ENCODE data around the gene ITGB3BP. TPM values are rescaled to one million over a fixed set of nuclear protein-coding genes. Genes with fewer than 3 reads are reported as not detected.

ITGB3BP gene
- total and polyA plus RNA-seq, 2 of the 13 experiments (the other 11 are each of a cell fraction or from before 2014, with no cell fraction given) = 19.0 to 46.5 TPM

DNA sequence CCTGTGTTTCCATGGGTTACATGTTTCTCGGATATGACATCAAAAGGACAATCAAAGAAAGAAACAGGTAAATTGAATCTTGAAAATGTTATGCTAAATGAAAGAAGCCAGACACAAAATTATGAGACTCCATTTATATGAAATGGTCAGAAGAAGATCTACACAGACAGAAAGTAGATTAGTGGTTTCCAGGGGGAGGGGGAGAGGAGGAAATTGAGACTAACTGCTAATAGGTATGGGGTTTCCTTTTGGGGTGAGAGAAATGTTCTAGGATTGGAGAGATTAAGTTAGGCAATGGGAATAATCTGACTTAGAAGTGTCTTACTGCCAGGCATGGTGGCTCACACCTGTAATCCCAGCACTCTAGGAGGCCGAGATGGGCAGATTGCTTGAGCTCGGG is 21.8 kb downstream of the ITGB3BP start:
- no peak overlapping the region for H3K27ac ChIP-seq (ENCODE audit: extremely low read length, insufficient read depth, low read length)
- no peak for FAIRE-seq
- intact Hi-C loops (cut with micrococcal nuclease; ENCODE audit: unreplicated experiment) (no loop called here), in situ Hi-C loops (cut with HindIII; ENCODE audit: extremely low pct_ligation_motif_present, low pct_unique_long_range_greater_than_20kb) (no loop called here)
- no peak overlapping the region for H2AFZ ChIP-seq (ENCODE audit: low read length)
- H4K20me1 ChIP-seq (ENCODE audit: insufficient read depth, low read length) = no peaks in the 10 kb centered on the region
- no TSS peak for BruUV-seq (replicated peaks)
- POLR2A ChIA-PET = no interaction called here
- H3K36me3 ChIP-seq (replicated peaks in 1 of 2; ENCODE audit: control insufficient read depth in 1 of 2, insufficient read depth in 2 of 2, low read length in 2 of 2) = peaks cover 0 to under 1% of the 10 kb centered on the region in 2 experiments; a peak in 1 of 5 replicates
- no peak overlapping the region for H3K4me3 ChIP-seq (replicated peaks in 1 of 3; ENCODE audit: insufficient read depth in 1 of 3, low read depth in 2 of 3, low read length in 3 of 3)
- H3K9me3 ChIP-seq (ENCODE audit: low read length) = no peaks in the 10 kb centered on the region
- ATAC-seq = no peak
- CTCF ChIA-PET (ENCODE audit: low intra/inter-chr PET ratio, low total read pairs) = no interaction called here
- no peak overlapping the region for H3K9ac ChIP-seq (ENCODE audit: insufficient read depth, low read depth, low read length)
- H3K79me2 ChIP-seq (ENCODE audit: insufficient read depth, low read length) = no peaks in the 10 kb centered on the region
- H3K4me2 ChIP-seq (ENCODE audit: low read depth, low read length) = no peak overlapping the region
- H3K4me1 ChIP-seq (ENCODE audit: insufficient read depth, low read length) = no peaks in the 10 kb centered on the region
- H3K27me3 ChIP-seq (ENCODE audit: control insufficient read depth in 1 of 2, insufficient read depth in 2 of 2, low read length in 2 of 2) = no peaks in the 10 kb centered on the region
- DNase-seq (ENCODE audit: low spot score) = no peak
- WGBS (ENCODE audit: low lambda C conversion rate) = 97% methylated on average over 3 of the region's 3 CpGs
- no peak for TF ChIP-seq KDM6A (CRISPR knock-in tag; IDR thresholded peaks at IDR 0.05; ENCODE audit: low read depth)
- no peak for TF ChIP-seq DNMT3B (CRISPR knock-in tag; conservative IDR thresholded peaks at IDR 0.05)
- TF ChIP-seq SRF (IDR thresholded peaks at IDR 0.05; ENCODE audit: low read depth, low read length) = no peak
- TF ChIP-seq, protein P1, sequence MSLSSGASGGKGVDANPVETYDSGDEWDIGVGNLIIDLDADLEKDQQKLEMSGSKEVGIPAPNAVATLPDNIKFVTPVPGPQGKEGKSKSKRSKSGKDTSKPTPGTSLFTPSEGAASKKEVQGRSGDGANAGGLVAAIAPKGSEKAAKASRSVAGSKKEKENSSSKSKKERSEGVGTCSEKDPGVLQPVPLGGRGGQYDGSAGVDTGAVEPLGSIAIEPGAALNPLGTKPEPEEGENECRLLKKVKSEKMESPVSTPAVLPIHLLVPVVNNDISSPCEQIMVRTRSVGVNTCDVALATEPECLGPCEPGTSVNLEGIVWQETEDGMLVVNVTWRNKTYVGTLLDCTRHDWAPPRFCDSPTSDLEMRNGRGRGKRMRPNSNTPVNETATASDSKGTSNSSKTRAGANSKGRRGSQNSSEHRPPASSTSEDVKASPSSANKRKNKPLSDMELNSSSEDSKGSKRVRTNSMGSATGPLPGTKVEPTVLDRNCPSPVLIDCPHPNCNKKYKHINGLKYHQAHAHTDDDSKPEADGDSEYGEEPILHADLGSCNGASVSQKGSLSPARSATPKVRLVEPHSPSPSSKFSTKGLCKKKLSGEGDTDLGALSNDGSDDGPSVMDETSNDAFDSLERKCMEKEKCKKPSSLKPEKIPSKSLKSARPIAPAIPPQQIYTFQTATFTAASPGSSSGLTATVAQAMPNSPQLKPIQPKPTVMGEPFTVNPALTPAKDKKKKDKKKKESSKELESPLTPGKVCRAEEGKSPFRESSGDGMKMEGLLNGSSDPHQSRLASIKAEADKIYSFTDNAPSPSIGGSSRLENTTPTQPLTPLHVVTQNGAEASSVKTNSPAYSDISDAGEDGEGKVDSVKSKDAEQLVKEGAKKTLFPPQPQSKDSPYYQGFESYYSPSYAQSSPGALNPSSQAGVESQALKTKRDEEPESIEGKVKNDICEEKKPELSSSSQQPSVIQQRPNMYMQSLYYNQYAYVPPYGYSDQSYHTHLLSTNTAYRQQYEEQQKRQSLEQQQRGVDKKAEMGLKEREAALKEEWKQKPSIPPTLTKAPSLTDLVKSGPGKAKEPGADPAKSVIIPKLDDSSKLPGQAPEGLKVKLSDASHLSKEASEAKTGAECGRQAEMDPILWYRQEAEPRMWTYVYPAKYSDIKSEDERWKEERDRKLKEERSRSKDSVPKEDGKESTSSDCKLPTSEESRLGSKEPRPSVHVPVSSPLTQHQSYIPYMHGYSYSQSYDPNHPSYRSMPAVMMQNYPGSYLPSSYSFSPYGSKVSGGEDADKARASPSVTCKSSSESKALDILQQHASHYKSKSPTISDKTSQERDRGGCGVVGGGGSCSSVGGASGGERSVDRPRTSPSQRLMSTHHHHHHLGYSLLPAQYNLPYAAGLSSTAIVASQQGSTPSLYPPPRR (CRISPR knock-in tag; IDR thresholded peaks at IDR 0.05; ENCODE audit: borderline replicate concordance) = no peak
- TF ChIP-seq EZH2 (conservative IDR thresholded peaks at IDR 0.05; ENCODE audit: low read depth, low read length) = no peak
- TF ChIP-seq, protein P2, sequence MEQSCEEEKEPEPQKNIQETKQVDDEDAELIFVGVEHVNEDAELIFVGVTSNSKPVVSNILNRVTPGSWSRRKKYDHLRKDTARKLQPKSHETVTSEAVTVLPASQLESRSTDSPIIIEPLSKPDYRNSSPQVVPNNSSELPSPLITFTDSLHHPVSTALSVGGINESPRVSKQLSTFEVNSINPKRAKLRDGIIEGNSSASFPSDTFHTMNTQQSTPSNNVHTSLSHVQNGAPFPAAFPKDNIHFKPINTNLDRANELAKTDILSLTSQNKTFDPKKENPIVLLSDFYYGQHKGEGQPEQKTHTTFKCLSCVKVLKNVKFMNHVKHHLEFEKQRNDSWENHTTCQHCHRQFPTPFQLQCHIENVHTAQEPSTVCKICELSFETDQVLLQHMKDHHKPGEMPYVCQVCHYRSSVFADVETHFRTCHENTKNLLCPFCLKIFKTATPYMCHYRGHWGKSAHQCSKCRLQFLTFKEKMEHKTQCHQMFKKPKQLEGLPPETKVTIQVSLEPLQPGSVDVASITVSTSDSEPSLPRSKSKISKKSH (CRISPR knock-in tag; IDR thresholded peaks at IDR 0.05; ENCODE audit: borderline replicate concordance) = no peak
- no peak for TF ChIP-seq NR0B2 (CRISPR knock-in tag; IDR thresholded peaks at IDR 0.05)
- no peak for TF ChIP-seq ZNF709 (CRISPR knock-in tag; IDR thresholded peaks at IDR 0.05)
- TF ChIP-seq, protein P3, sequence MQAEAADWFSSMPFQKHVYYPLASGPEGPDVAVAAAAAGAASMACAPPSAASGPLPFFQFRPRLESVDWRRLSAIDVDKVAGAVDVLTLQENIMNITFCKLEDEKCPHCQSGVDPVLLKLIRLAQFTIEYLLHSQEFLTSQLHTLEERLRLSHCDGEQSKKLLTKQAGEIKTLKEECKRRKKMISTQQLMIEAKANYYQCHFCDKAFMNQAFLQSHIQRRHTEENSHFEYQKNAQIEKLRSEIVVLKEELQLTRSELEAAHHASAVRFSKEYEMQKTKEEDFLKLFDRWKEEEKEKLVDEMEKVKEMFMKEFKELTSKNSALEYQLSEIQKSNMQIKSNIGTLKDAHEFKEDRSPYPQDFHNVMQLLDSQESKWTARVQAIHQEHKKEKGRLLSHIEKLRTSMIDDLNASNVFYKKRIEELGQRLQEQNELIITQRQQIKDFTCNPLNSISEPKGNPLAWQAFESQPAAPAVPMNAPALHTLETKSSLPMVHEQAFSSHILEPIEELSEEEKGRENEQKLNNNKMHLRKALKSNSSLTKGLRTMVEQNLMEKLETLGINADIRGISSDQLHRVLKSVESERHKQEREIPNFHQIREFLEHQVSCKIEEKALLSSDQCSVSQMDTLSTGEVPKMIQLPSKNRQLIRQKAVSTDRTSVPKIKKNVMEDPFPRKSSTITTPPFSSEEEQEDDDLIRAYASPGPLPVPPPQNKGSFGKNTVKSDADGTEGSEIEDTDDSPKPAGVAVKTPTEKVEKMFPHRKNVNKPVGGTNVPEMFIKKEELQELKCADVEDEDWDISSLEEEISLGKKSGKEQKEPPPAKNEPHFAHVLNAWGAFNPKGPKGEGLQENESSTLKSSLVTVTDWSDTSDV (CRISPR knock-in tag; IDR thresholded peaks at IDR 0.05) = no peak
- TF ChIP-seq ZFYVE20 (CRISPR knock-in tag; IDR thresholded peaks at IDR 0.05; ENCODE audit: borderline replicate concordance, low read depth) = no peak
- no peak for TF ChIP-seq ZNF775 (CRISPR knock-in tag; IDR thresholded peaks at IDR 0.05; ENCODE audit: borderline replicate concordance)
- TF ChIP-seq PAX8 (CRISPR knock-in tag; IDR thresholded peaks at IDR 0.05; ENCODE audit: borderline replicate concordance) = no peak
- TF ChIP-seq, protein P4, sequence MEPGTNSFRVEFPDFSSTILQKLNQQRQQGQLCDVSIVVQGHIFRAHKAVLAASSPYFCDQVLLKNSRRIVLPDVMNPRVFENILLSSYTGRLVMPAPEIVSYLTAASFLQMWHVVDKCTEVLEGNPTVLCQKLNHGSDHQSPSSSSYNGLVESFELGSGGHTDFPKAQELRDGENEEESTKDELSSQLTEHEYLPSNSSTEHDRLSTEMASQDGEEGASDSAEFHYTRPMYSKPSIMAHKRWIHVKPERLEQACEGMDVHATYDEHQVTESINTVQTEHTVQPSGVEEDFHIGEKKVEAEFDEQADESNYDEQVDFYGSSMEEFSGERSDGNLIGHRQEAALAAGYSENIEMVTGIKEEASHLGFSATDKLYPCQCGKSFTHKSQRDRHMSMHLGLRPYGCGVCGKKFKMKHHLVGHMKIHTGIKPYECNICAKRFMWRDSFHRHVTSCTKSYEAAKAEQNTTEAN (CRISPR knock-in tag; conservative IDR thresholded peaks at IDR 0.05) = no peak
